ENCODE measurements around the gene ATF4.

Gene ATF4

GRCh38 chr22:39554151-39554550 is 33.8 kb downstream of the ATF4 start:
- H3K27ac ChIP-seq (ENCODE audit: low read depth, low read length): no peak overlapping the region

DNA sequence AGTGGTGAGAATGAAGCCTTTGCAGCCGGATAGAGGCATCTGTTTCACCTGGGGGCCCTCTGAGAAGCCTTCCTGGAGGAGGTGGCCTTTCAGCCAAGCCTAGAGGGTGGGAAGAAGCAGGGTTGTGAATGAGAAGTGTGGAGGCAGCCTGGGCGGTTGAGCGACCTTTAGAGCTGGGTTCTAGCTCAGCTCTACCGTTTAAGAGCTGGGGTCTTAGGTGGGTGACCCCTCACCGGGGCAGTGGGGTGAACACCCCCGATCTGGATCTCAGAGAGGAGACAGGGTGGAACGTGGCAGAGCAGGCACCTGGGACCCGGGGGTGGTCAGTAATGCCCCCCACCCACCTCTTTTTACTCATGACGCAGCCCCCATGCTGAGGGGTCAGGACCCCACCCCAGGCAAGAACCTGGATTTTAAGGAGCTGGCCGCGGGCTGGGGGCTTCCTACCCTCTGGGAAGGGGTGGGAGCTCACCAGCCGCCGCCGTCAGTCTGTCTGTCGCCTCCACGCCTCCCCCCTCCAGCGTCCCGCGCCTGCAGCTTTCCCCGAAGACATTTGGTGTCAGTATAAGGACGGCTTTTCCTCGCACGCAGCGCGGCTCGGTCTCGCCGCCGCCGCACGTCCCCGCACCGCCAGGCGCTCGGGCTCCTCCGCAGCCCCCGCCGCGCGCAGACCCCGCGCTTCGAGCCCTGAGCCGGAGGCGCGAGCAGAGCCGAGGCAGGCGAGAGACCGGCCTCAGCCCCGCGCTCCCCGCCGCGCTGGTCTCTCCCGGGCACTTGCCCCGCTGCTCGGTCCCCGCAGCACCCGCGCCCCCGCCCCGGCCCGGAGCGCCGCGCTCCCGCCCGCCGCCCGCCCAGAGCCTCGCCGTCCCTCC is 36.8 kb downstream of the ATF4 start:
- H3K4me1 ChIP-seq (ENCODE audit: insufficient read depth, low read length): no peaks in the 10 kb centered on the region
- no peak overlapping the region for H3K9ac ChIP-seq (ENCODE audit: low read length)
- no peaks in the 10 kb centered on the region for H3K36me3 ChIP-seq (ENCODE audit: insufficient read depth, low read length)
- H3K27me3 ChIP-seq (ENCODE audit: control insufficient read depth in 1 of 2, insufficient read depth in 2 of 2, low read length in 2 of 2): peaks cover 30 to 57% of the 10 kb centered on the region in 2 donors
- H3K4me3 ChIP-seq (ENCODE audit: low read depth in 1 of 2, low read length in 2 of 2): no peak overlapping the region
- no peak overlapping the region for H3K27ac ChIP-seq (ENCODE audit: low read depth, low read length)
- H3K9me3 ChIP-seq (ENCODE audit: low read length): no peaks in the 10 kb centered on the region

More at GRCh38 chr22:39554151-39554550, 33.8 kb downstream of the ATF4 start:
- H3K4me3 ChIP-seq (ENCODE audit: low read depth in 1 of 2, low read length in 2 of 2): no peak overlapping the region
- no peak overlapping the region for H3K9ac ChIP-seq (ENCODE audit: low read length)
- H3K9me3 ChIP-seq (ENCODE audit: low read length): no peaks in the 10 kb centered on the region
- H3K27me3 ChIP-seq (ENCODE audit: control insufficient read depth in 1 of 2, insufficient read depth in 2 of 2, low read length in 2 of 2): peaks cover 23 to 37% of the 10 kb centered on the region in 2 donors
- no peaks in the 10 kb centered on the region for H3K4me1 ChIP-seq (ENCODE audit: insufficient read depth, low read length)
- no peaks in the 10 kb centered on the region for H3K36me3 ChIP-seq (ENCODE audit: insufficient read depth, low read length)

DNA sequence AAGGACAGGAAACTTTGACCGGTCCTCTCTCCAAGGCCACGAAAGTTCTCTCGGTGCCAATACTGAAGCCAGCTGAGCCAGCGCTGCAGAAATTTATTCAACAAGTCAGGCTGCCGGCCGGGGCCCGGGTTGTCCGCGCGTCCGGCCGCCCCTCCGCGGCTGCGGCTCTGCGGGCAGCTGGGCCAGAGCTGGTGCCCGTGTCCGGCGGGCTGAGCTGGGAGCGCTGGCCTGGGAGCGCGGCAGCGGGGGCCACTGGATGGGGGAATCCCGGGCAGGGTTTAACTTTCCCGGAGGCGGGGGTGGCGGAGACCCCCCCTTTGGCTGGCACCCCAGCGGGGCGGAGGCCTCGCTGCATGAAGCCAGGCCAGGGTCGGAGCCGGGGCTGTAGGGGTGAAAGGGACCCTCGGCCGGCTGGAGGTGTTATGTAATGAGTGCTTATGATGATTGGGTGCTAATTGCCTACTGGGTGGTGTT is 37.9 kb downstream of the ATF4 start:
- H3K36me3 ChIP-seq (ENCODE audit: insufficient read depth, low read length): no peaks in the 10 kb centered on the region
- H3K27me3 ChIP-seq (ENCODE audit: control insufficient read depth in 1 of 2, insufficient read depth in 2 of 2, low read length in 2 of 2): peaks cover 30 to 51% of the 10 kb centered on the region in 2 donors
- H3K9me3 ChIP-seq (ENCODE audit: low read length): no peaks in the 10 kb centered on the region
- no peak overlapping the region for H3K9ac ChIP-seq (ENCODE audit: low read length)
- no peak overlapping the region for H3K27ac ChIP-seq (ENCODE audit: low read depth, low read length)
- no peak overlapping the region for H3K4me3 ChIP-seq (ENCODE audit: low read depth in 1 of 2, low read length in 2 of 2)
- no peaks in the 10 kb centered on the region for H3K4me1 ChIP-seq (ENCODE audit: insufficient read depth, low read length)

GRCh38 chr22:39558950-39559349 is 38.6 kb downstream of the ATF4 start:
- H3K36me3 ChIP-seq (ENCODE audit: insufficient read depth, low read length): no peaks in the 10 kb centered on the region
- no peak overlapping the region for H3K9ac ChIP-seq (ENCODE audit: low read length)
- peaks cover 30 to 51% of the 10 kb centered on the region in 2 donors for H3K27me3 ChIP-seq (ENCODE audit: control insufficient read depth in 1 of 2, insufficient read depth in 2 of 2, low read length in 2 of 2)
- no peaks in the 10 kb centered on the region for H3K9me3 ChIP-seq (ENCODE audit: low read length)
- no peak overlapping the region for H3K4me3 ChIP-seq (ENCODE audit: low read depth in 1 of 2, low read length in 2 of 2)
- no peak overlapping the region for H3K27ac ChIP-seq (ENCODE audit: low read depth, low read length)
- H3K4me1 ChIP-seq (ENCODE audit: insufficient read depth, low read length): no peaks in the 10 kb centered on the region

GRCh38 chr22:39559456-39560105 is 39.2 kb downstream of the ATF4 start:
- H3K4me3 ChIP-seq (ENCODE audit: low read depth in 1 of 2, low read length in 2 of 2): no peak overlapping the region
- no peaks in the 10 kb centered on the region for H3K4me1 ChIP-seq (ENCODE audit: insufficient read depth, low read length)
- H3K9ac ChIP-seq (ENCODE audit: low read length): no peak overlapping the region
- H3K9me3 ChIP-seq (ENCODE audit: low read length): no peaks in the 10 kb centered on the region
- peaks cover 30 to 51% of the 10 kb centered on the region in 2 donors for H3K27me3 ChIP-seq (ENCODE audit: control insufficient read depth in 1 of 2, insufficient read depth in 2 of 2, low read length in 2 of 2)
- no peaks in the 10 kb centered on the region for H3K36me3 ChIP-seq (ENCODE audit: insufficient read depth, low read length)
- no peak overlapping the region for H3K27ac ChIP-seq (ENCODE audit: low read depth, low read length)

DNA sequence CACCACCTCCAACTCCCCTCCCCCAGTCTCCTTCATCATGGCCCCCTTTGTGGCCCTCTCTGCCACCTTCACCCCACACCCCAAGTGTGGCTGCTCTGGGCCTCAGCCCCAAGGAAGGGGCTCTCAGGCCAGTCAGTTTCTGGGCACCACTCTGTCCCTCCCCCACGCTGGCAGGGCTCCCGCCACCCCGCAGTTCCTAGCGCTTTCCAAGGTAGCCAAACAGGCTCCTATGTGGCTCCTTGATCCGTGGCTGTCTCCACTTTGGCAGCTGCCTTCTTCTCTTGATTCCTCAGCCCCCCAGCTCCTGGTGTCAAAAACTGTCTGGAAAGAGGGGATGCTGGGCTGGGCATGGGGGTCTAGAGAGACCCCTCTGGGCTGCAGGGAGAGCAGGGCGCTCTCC is 39.8 kb downstream of the ATF4 start:
- Histone ChIP-seq H3K9ac (ENCODE audit: low read length) (no peak overlapping the region), H3K4me3 (ENCODE audit: low read depth in 1 of 2, low read length in 2 of 2) (no peak overlapping the region), H3K27ac (ENCODE audit: low read depth, low read length) (no peak overlapping the region), H3K27me3 (ENCODE audit: control insufficient read depth in 1 of 2, insufficient read depth in 2 of 2, low read length in 2 of 2) (peaks cover 30 to 51% of the 10 kb centered on the region in 2 donors), H3K9me3 (ENCODE audit: low read length) (no peaks in the 10 kb centered on the region), H3K36me3 (ENCODE audit: insufficient read depth, low read length) (no peaks in the 10 kb centered on the region), H3K4me1 (ENCODE audit: insufficient read depth, low read length) (no peaks in the 10 kb centered on the region)

- Histone ChIP-seq H3K9ac (ENCODE audit: low read length) (no peak overlapping the region), H3K9me3 (ENCODE audit: low read length) (no peaks in the 10 kb centered on the region), H3K36me3 (ENCODE audit: insufficient read depth, low read length) (no peaks in the 10 kb centered on the region), H3K4me1 (ENCODE audit: insufficient read depth, low read length) (no peaks in the 10 kb centered on the region), H3K27ac (ENCODE audit: low read depth, low read length) (no peak overlapping the region), H3K27me3 (ENCODE audit: control insufficient read depth in 1 of 2, insufficient read depth in 2 of 2, low read length in 2 of 2) (peaks cover 18 to 38% of the 10 kb centered on the region in 2 donors), H3K4me3 (ENCODE audit: low read depth in 1 of 2, low read length in 2 of 2) (no peak overlapping the region)
These were observed 42.6 kb downstream of the ATF4 start for GRCh38 chr22:39562839-39563489.

DNA sequence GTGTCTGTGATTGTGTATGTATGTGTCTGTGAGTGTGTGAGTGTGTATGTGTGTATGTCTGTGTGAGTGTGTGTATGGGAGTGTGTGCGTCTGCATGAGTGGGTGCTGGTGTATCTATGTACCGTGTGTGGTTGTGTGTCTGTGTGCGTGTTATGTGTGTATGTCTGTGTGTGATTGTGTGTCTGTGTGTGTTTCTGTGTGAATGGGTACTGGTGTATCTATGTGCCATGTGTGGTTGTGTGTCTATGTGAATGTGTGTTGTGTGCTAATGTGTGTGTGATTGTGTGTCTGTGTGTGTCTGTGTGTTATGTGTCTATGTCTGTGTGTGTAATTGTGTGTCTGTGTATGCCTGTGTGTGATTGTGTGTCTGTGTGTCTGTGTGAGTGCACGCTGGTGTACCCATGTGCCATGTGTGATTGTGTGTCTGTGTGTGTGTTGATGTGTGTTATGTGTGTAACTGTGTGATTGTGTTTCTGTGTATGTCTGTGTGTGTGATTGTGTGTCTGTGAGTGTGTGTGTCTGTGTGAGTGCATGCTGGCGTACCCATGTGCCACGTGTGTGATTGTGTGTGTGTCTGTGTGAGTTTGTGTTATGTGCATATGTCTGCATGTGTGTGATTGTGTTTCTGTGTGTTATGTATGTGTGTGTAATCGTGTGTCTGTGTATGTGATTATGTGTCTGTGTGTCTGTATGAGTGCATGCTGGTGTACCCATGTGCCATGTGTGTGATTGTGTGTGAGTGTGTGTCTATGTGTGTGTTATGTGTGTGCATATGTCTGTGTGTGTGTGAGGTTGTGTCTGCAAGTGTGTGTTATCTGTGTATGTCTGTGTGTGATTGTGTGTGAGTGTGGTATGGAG is 43.4 kb downstream of the ATF4 start:
- Histone ChIP-seq H3K27me3 (ENCODE audit: control insufficient read depth in 1 of 2, insufficient read depth in 2 of 2, low read length in 2 of 2) (peaks cover 11 to 30% of the 10 kb centered on the region in 2 donors), H3K9me3 (ENCODE audit: low read length) (no peaks in the 10 kb centered on the region), H3K36me3 (ENCODE audit: insufficient read depth, low read length) (no peaks in the 10 kb centered on the region)

DNA sequence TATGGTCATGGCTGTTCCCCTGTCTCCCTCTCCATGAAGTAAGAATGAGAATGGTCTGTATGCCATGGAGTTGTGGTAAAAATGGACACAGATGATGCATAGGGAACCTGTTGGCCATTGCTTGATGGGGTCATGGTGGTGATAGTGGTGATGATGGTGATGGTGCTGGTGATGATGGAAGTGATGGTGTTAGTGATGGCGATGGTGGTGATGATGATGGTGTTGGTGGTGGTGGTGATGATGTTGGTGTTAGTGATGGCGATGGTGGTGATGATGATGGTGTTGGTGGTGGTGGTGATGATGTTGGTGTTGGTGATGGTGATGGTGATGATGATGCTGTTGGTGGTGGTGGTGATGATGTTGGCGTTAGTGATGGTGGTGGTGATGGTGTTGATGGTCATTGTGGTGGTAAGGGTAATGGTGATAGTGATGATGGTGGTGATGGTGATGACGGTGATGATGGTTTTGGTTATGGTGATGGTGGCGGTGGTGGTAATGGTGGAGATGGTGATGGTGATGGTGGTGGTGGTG is 45.1 kb downstream of the ATF4 start:
- no peaks in the 10 kb centered on the region for H3K9me3 ChIP-seq (ENCODE audit: low read length)

More for the DNA sequence above, 43.4 kb downstream of the ATF4 start:
- Histone ChIP-seq H3K4me1 (ENCODE audit: insufficient read depth, low read length) (no peaks in the 10 kb centered on the region), H3K9ac (ENCODE audit: low read length) (no peak overlapping the region), H3K27ac (ENCODE audit: low read depth, low read length) (no peak overlapping the region), H3K4me3 (ENCODE audit: low read depth in 1 of 2, low read length in 2 of 2) (no peak overlapping the region)

DNA sequence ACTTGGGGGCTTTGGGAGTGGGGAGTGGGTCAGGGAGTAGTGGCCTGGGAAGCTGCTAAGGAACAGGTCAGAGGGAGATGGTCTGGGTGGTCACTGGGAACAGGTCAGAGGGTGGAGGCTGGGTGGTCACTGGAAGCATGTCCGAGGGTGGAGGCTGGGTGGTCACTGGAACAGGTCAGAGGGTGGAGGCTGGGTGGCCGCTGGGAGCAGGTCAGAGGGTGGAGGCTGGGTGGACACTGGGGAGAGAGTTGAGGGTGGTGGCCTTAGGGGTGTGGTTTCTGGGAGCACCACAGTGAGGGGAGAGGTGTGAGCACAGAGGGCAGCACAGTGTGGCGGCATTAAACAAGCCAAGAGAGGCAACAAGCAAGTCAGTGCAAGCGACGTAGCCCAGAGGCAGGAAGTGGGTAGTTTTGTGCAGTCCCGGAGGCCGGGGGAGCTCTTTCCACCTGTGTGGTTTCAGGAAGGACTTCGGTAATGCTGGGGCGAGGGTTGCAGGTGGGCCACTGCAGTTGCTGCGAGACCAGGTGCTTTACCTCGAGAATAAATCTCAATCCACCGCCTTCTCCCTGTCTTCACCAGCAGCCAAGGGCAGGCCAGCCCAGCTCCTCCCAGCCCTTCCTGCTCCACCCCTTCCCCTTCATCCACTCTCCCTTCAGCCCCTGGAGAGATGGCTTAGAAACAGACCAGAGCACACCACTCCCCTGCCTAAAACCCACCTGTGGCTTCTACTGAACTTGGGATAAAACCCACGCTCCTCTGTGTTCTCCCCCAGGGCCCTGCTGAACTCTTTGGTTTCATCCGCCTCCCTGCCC is 47.0 kb downstream of the ATF4 start:
- H3K4me1 ChIP-seq (ENCODE audit: insufficient read depth, low read length): no peaks in the 10 kb centered on the region
- H3K36me3 ChIP-seq (ENCODE audit: insufficient read depth, low read length): no peaks in the 10 kb centered on the region
- H3K27ac ChIP-seq (ENCODE audit: low read depth, low read length): no peak overlapping the region
- no peak overlapping the region for H3K9ac ChIP-seq (ENCODE audit: low read length)
- H3K9me3 ChIP-seq (ENCODE audit: low read length): no peaks in the 10 kb centered on the region
- H3K4me3 ChIP-seq (ENCODE audit: low read depth in 1 of 2, low read length in 2 of 2): no peak overlapping the region
- H3K27me3 ChIP-seq (ENCODE audit: control insufficient read depth in 1 of 2, insufficient read depth in 2 of 2, low read length in 2 of 2): peaks cover 0 to 10% of the 10 kb centered on the region in 2 donors

More for the DNA sequence above, 45.1 kb downstream of the ATF4 start:
- no peak overlapping the region for H3K27ac ChIP-seq (ENCODE audit: low read depth, low read length)
- H3K9ac ChIP-seq (ENCODE audit: low read length): no peak overlapping the region
- no peaks in the 10 kb centered on the region for H3K4me1 ChIP-seq (ENCODE audit: insufficient read depth, low read length)
- H3K4me3 ChIP-seq (ENCODE audit: low read depth in 1 of 2, low read length in 2 of 2): no peak overlapping the region
- H3K27me3 ChIP-seq (ENCODE audit: control insufficient read depth in 1 of 2, insufficient read depth in 2 of 2, low read length in 2 of 2): peaks cover 0 to 13% of the 10 kb centered on the region in 2 donors
- no peaks in the 10 kb centered on the region for H3K36me3 ChIP-seq (ENCODE audit: insufficient read depth, low read length)

All from muscle layer of colon (tissue), 2 donors.